Activated CD4-positive, CD25-positive, alpha-beta regulatory T cell treated with anti-CD3 and anti-CD28 coated beads, Interleukin-2, amount 50 U/mL, for 24 hours (primary cell): Measurements from ENCODE around the gene CSF3.
A peak's percentile ranks its signal among the peaks of the same experiment; 100 is the strongest.

Source experiments
- ATAC-seq, 2 donors: fragments of 150-1000 bp; cut with Tn5 transposase; one replicate each; pipeline ENCODE4 v1.10.0; 2021; ENCODE audit warnings: mild to moderate bottlenecking in 1 of 2, moderate library complexity in 1 of 2

The CSF3 gene

GRCh38 chr17:40015005-40015997 is at the start of gene CSF3:
Gene CSF3, plus strand, starts transcription at chr17:40015440. Its CDS starts 35 bp downstream, at chr17:40015475.
- ATAC-seq: no peak

- no peak for ATAC-seq
These were observed 48.5 kb upstream of the CSF3 start for GRCh38 chr17:39966771-39967170.

GRCh38 chr17:39968761-39969160 is 46.5 kb upstream of the CSF3 start:
- no peak for ATAC-seq

- ATAC-seq: no peak
These were observed 45.9 kb upstream of the CSF3 start for GRCh38 chr17:39969375-39969774.

GRCh38 chr17:39970157-39970692 is 45.0 kb upstream of the CSF3 start:
- ATAC-seq: no peak

GRCh38 chr17:39971076-39971603 is 44.1 kb upstream of the CSF3 start:
- ATAC-seq: no peak

GRCh38 chr17:39972271-39972670 is 43.0 kb upstream of the CSF3 start:
- no peak for ATAC-seq

- no peak for ATAC-seq
These were observed 41.7 kb upstream of the CSF3 start for GRCh38 chr17:39973496-39973895.

GRCh38 chr17:39974433-39974832 is 40.8 kb upstream of the CSF3 start:
- no peak for ATAC-seq

- no peak for ATAC-seq
These were observed 39.4 kb upstream of the CSF3 start for GRCh38 chr17:39975801-39976200.

- no peak for ATAC-seq
These were observed 36.1 kb upstream of the CSF3 start for GRCh38 chr17:39979016-39979670.

GRCh38 chr17:39979893-39980350 is 35.3 kb upstream of the CSF3 start:
- peak; percentile 1 to 3 for ATAC-seq

- peak; percentile 97 for ATAC-seq
These were observed 34.7 kb upstream of the CSF3 start, which contains the start of gene PSMD3 for GRCh38 chr17:39980351-39981206. Gene PSMD3, plus strand, starts transcription at chr17:39980807. Its CDS starts 164 bp downstream, at chr17:39980971.

- ATAC-seq: no peak
These were observed 34.0 kb upstream of the CSF3 start for GRCh38 chr17:39981207-39981741.

GRCh38 chr17:39981766-39982375 is 33.4 kb upstream of the CSF3 start:
- ATAC-seq: no peak

GRCh38 chr17:39988206-39988810 is 26.9 kb upstream of the CSF3 start:
- no peak for ATAC-seq

GRCh38 chr17:39994448-39994847 is 20.8 kb upstream of the CSF3 start:
- ATAC-seq: no peak

- ATAC-seq: no peak
These were observed 19.8 kb upstream of the CSF3 start for GRCh38 chr17:39995438-39995837.

GRCh38 chr17:39996162-39996561 is 19.1 kb upstream of the CSF3 start:
- ATAC-seq: no peak

GRCh38 chr17:39996800-39997199 is 18.4 kb upstream of the CSF3 start:
- ATAC-seq: no peak

GRCh38 chr17:39997543-39997942 is 17.7 kb upstream of the CSF3 start:
- ATAC-seq: no peak
